CD8-positive, alpha-beta memory T cell (primary cell): ENCODE results near the gene IGF2R. TPM values are rescaled to one million over a fixed set of nuclear protein-coding genes. Genes with fewer than 3 reads are reported as not detected.
"Not testable (repeated sequence)": the region's sequence is repeated elsewhere in the genome, so short reads cannot be mapped to it uniquely, and the experiment has no call there.

Source experiments
- CTCF ChIA-PET: fragments of 350-600 bp; sonication (Branson Sonifier 250); formaldehyde crosslinking; loops from one replicate; lab custom pipeline; 2021; ENCODE audit warnings: antibody characterized with exemption; lab: Charles Lee
- POLR2A ChIA-PET: fragments of 350-600 bp; sonication (Branson Sonifier 250); formaldehyde crosslinking; loops from one replicate; lab custom pipeline; 2021; ENCODE audit warnings: antibody characterized with exemption; lab: Charles Lee
- DNase-seq, 5 donors: peaks; one replicate each; pipeline versions ENCODE4 v3.0.0 to v3.0.0-alpha.2; 2020 to 2022; ENCODE audit warnings: mixed read lengths in 1 of 5
- H3K27ac ChIP-seq: one replicate; pipeline ENCODE4 v1.7.0; 2013; ENCODE audit warnings: low read depth, mild to moderate bottlenecking, low read length, moderate library complexity
- H3K27me3 ChIP-seq: 2 replicates; pipeline ENCODE4 v1.7.0; 2013; ENCODE audit warnings: low read length, mild to moderate bottlenecking; ENCODE audit not compliant: insufficient read depth, poor library complexity, severe bottlenecking
- H3K36me3 ChIP-seq: 2 replicates; pipeline ENCODE4 v1.7.0; 2013; ENCODE audit warnings: mild to moderate bottlenecking, low read length, moderate library complexity; ENCODE audit not compliant: insufficient read depth
- H3K4me1 ChIP-seq: 2 replicates; pipeline ENCODE4 v1.7.0; 2013; ENCODE audit warnings: mild to moderate bottlenecking, low read length, moderate library complexity; ENCODE audit not compliant: insufficient read depth
- H3K4me3 ChIP-seq: 2 replicates; pipeline ENCODE4 v1.7.0; 2013; ENCODE audit warnings: mild to moderate bottlenecking, low read length
- H3K9me3 ChIP-seq: 2 replicates; pipeline ENCODE4 v1.7.0; 2013; ENCODE audit warnings: mild to moderate bottlenecking, low read length
- H3K27ac Mint-ChIP-seq, 8 donors: one replicate each; pipeline ENCODE4 v1.8.0; 2020 to 2021; ENCODE audit warnings: mixed read lengths in 8 of 8, mild to moderate bottlenecking in 6 of 8, inconsistent platforms in 3 of 8, moderate library complexity in 3 of 8
- H3K27me3 Mint-ChIP-seq, 2 donors: one replicate each; pipeline ENCODE4 v1.8.0; 2020 to 2021; ENCODE audit warnings: mixed read lengths in 2 of 2, mild to moderate bottlenecking in 1 of 2, moderate library complexity in 1 of 2
- H3K36me3 Mint-ChIP-seq, 3 donors: one replicate each; pipeline ENCODE4 v1.8.0; 2020 to 2021; ENCODE audit warnings: mixed read lengths in 3 of 3, inconsistent platforms in 1 of 3, mild to moderate bottlenecking in 1 of 3
- H3K4me1 Mint-ChIP-seq, 3 donors: one replicate each; pipeline ENCODE4 v1.8.0; 2020 to 2021; ENCODE audit warnings: mixed read lengths in 3 of 3, inconsistent platforms in 1 of 3, mild to moderate bottlenecking in 1 of 3
- H3K4me3 Mint-ChIP-seq, 7 donors: one replicate each; pipeline ENCODE4 v1.8.0; 2020 to 2021; ENCODE audit warnings: mixed read lengths in 7 of 7, mild to moderate bottlenecking in 6 of 7, moderate library complexity in 4 of 7, inconsistent platforms in 2 of 7
- H3K9me3 Mint-ChIP-seq, 5 donors: one replicate each; pipeline ENCODE4 v1.8.0; 2020 to 2022; ENCODE audit warnings: mixed read lengths in 5 of 5, mild to moderate bottlenecking in 3 of 5, moderate library complexity in 2 of 5, inconsistent platforms in 1 of 5
- polyA plus RNA-seq: library from polyadenylated mRNA; unstranded; fragments of 300-500 nt; fragmentation: Illumina TruSeq; gene quantifications from one replicate; pipeline ENCODE4 v1.2.3, GENCODE V29; 2021
- total RNA-seq, 2 experiments: library from RNA; stranded (reverse); gene quantifications; one replicate each; pipeline ENCODE4 v1.2.3, GENCODE V29; 2021

The IGF2R gene
- total and polyA plus RNA-seq, 3 experiments from 2014 or later: 27.5 to 93.7 (median 91.4) TPM

GRCh38 chr6:160114536-160114935, 145.7 kb downstream of the IGF2R start:
- H3K4me3 ChIP-seq, H3K4me1 ChIP-seq, H3K4me1 Mint-ChIP-seq, CTCF ChIA-PET, H3K36me3 ChIP-seq, H3K9me3 Mint-ChIP-seq, H3K4me3 Mint-ChIP-seq, H3K27me3 Mint-ChIP-seq, H3K9me3 ChIP-seq, DNase-seq, POLR2A ChIA-PET, H3K27ac Mint-ChIP-seq, H3K27ac ChIP-seq, H3K27me3 ChIP-seq: not testable (repeated sequence)
- peaks cover 8 to 24% (median 19%) of the 10 kb centered on the region in 3 donors for H3K36me3 Mint-ChIP-seq

- Histone ChIP-seq H3K9me3 (no peaks in the 10 kb centered on the region), H3K4me1 (no peaks in the 10 kb centered on the region), H3K4me3 (no peak overlapping the region), H3K27me3 (no peaks in the 10 kb centered on the region), H3K36me3 (no peaks in the 10 kb centered on the region), H3K27ac (no peak overlapping the region)
- Mint-ChIP-seq H3K27ac (peak overlapping the region in 1 of 8 donors; percentile 75), H3K9me3 (no peaks in the 10 kb centered on the region), H3K4me1 (peaks cover 5% of the 10 kb centered on the region in 3 donors), H3K27me3 (no peaks in the 10 kb centered on the region), H3K4me3 (peak overlapping the region in 1 of 7 donors; percentile 48), H3K36me3 (peaks cover 10 to 21% (median 19%) of the 10 kb centered on the region in 3 donors)
- CTCF ChIA-PET: no interaction called here
- no peak for DNase-seq
- POLR2A ChIA-PET: no interaction called here
Observed at GRCh38 chr6:160115421-160115820, 146.5 kb downstream of the IGF2R start.

- Mint-ChIP-seq H3K9me3 (no peaks in the 10 kb centered on the region), H3K27me3 (no peaks in the 10 kb centered on the region), H3K4me3 (no peak overlapping the region), H3K27ac (no peak overlapping the region), H3K4me1 (no peaks in the 10 kb centered on the region), H3K36me3 (peaks cover 10 to 21% (median 14%) of the 10 kb centered on the region in 3 donors)
- DNase-seq: no peak
- Histone ChIP-seq H3K9me3 (no peaks in the 10 kb centered on the region), H3K36me3 (no peaks in the 10 kb centered on the region), H3K27me3 (no peaks in the 10 kb centered on the region), H3K4me1 (no peaks in the 10 kb centered on the region), H3K4me3 (no peak overlapping the region), H3K27ac (no peak overlapping the region)
- ChIA-PET CTCF (interaction anchor here (1.8 kb wide), 1 partner anchor 19 kb away, joined by 4 read pairs; no protein-coding TSS in a partner anchor), POLR2A (no interaction called here)
Observed at GRCh38 chr6:160116411-160116810, 147.5 kb downstream of the IGF2R start.

GRCh38 chr6:160117137-160117536, 148.3 kb downstream of the IGF2R start:
- Histone ChIP-seq H3K4me3 (no peak overlapping the region), H3K9me3 (no peaks in the 10 kb centered on the region), H3K4me1 (no peaks in the 10 kb centered on the region), H3K27me3 (no peaks in the 10 kb centered on the region), H3K36me3 (no peaks in the 10 kb centered on the region), H3K27ac (no peak overlapping the region)
- no peaks in the 10 kb centered on the region for H3K9me3 Mint-ChIP-seq
- no peaks in the 10 kb centered on the region for H3K27me3 Mint-ChIP-seq
- DNase-seq: no peak
- POLR2A ChIA-PET: no interaction called here
- no peak overlapping the region for H3K27ac Mint-ChIP-seq
- peaks cover 10 to 21% (median 14%) of the 10 kb centered on the region in 3 donors for H3K36me3 Mint-ChIP-seq
- no peaks in the 10 kb centered on the region for H3K4me1 Mint-ChIP-seq
- CTCF ChIA-PET: interaction anchor here (1.0 to 1.8 kb wide), 2 partner anchors 19 to 416 kb away, joined by 4 read pairs; no protein-coding TSS in a partner anchor
- H3K4me3 Mint-ChIP-seq: no peak overlapping the region

GRCh38 chr6:160118620-160119229, 149.8 kb downstream of the IGF2R start:
- H3K9me3 Mint-ChIP-seq: no peaks in the 10 kb centered on the region
- no peak overlapping the region for H3K4me3 ChIP-seq
- DNase-seq: no peak
- H3K27me3 ChIP-seq: no peaks in the 10 kb centered on the region
- H3K36me3 ChIP-seq: no peaks in the 10 kb centered on the region
- ChIA-PET POLR2A (no interaction called here), CTCF (interaction anchor here (1.4 kb wide), 1 partner anchor 464 kb away, joined by 3 read pairs; no protein-coding TSS in a partner anchor)
- no peak overlapping the region for H3K4me3 Mint-ChIP-seq
- H3K9me3 ChIP-seq: no peaks in the 10 kb centered on the region
- H3K4me1 ChIP-seq: no peaks in the 10 kb centered on the region
- peaks cover 3 to 10% (median 10%) of the 10 kb centered on the region in 3 donors for H3K36me3 Mint-ChIP-seq
- H3K27me3 Mint-ChIP-seq: no peaks in the 10 kb centered on the region
- H3K4me1 Mint-ChIP-seq: no peaks in the 10 kb centered on the region
- no peak overlapping the region for H3K27ac ChIP-seq
- no peak overlapping the region for H3K27ac Mint-ChIP-seq

- Mint-ChIP-seq H3K4me3 (no peak overlapping the region), H3K4me1 (no peaks in the 10 kb centered on the region), H3K27me3 (peaks cover 0 to 1% of the 10 kb centered on the region in 2 donors), H3K36me3 (peaks cover 2 to 10% (median 9%) of the 10 kb centered on the region in 3 donors), H3K27ac (peak overlapping the region in 1 of 8 donors; percentile 3), H3K9me3 (no peaks in the 10 kb centered on the region)
- Histone ChIP-seq H3K4me3 (no peak overlapping the region), H3K27me3 (no peaks in the 10 kb centered on the region), H3K27ac (no peak overlapping the region), H3K36me3 (no peaks in the 10 kb centered on the region), H3K4me1 (no peaks in the 10 kb centered on the region), H3K9me3 (no peaks in the 10 kb centered on the region)
- no peak for DNase-seq
- POLR2A ChIA-PET: no interaction called here
- CTCF ChIA-PET: interaction anchor here (1.4 kb wide), 1 partner anchor 465 kb away, joined by 3 read pairs; no protein-coding TSS in a partner anchor
Observed at GRCh38 chr6:160120087-160120486, 151.2 kb downstream of the IGF2R start.

GRCh38 chr6:160121558-160121957, 152.7 kb downstream of the IGF2R start, which contains the start of gene SLC22A1:
SLC22A1 (plus strand) TSS chr6:160121815; CDS start chr6:160121936, 121 bp downstream.
- Mint-ChIP-seq H3K27me3 (peaks cover 0 to 1% of the 10 kb centered on the region in 2 donors), H3K4me1 (no peaks in the 10 kb centered on the region), H3K9me3 (no peaks in the 10 kb centered on the region), H3K27ac (no peak within 1 kb of the TSS), H3K36me3 (peaks cover 0 to 7% (median 7%) of the 10 kb centered on the region in 3 donors), H3K4me3 (no peak within 1 kb of the TSS)
- Histone ChIP-seq H3K36me3 (no peaks in the 10 kb centered on the region), H3K9me3 (no peaks in the 10 kb centered on the region), H3K27me3 (no peaks in the 10 kb centered on the region), H3K27ac (no peak within 1 kb of the TSS), H3K4me1 (no peaks in the 10 kb centered on the region), H3K4me3 (no peak within 1 kb of the TSS)
- no peak for DNase-seq
- POLR2A ChIA-PET: no interaction called here
- CTCF ChIA-PET: no interaction called here

GRCh38 chr6:160121981-160122380, 153.1 kb downstream of the IGF2R start:
- H3K4me3 ChIP-seq: no peak overlapping the region
- no peaks in the 10 kb centered on the region for H3K9me3 Mint-ChIP-seq
- H3K27ac ChIP-seq: no peak overlapping the region
- H3K4me3 Mint-ChIP-seq: no peak overlapping the region
- H3K4me1 Mint-ChIP-seq: no peaks in the 10 kb centered on the region
- H3K27me3 Mint-ChIP-seq: peaks cover 0 to 1% of the 10 kb centered on the region in 2 donors
- DNase-seq: no peak
- CTCF ChIA-PET: no interaction called here
- no peaks in the 10 kb centered on the region for H3K36me3 ChIP-seq
- H3K36me3 Mint-ChIP-seq: peaks cover 0 to 7% (median 7%) of the 10 kb centered on the region in 3 donors
- H3K9me3 ChIP-seq: no peaks in the 10 kb centered on the region
- POLR2A ChIA-PET: no interaction called here
- H3K4me1 ChIP-seq: no peaks in the 10 kb centered on the region
- H3K27me3 ChIP-seq: no peaks in the 10 kb centered on the region
- no peak overlapping the region for H3K27ac Mint-ChIP-seq
